HEK293 (cell line): ENCODE measurements around the gene SNRPD2.

Experiments
- GLI2 ChIP-seq: fragments of 450-650 bp; formaldehyde crosslinking; IDR thresholded peaks from 2 replicates; pipeline ENCODE4; 2017; ENCODE audit warnings: missing biosample characterization, missing genetic modification characterization, low read depth, borderline replicate concordance
- SCRT2 ChIP-seq: fragments of 450-650 bp; formaldehyde crosslinking; IDR thresholded peaks from 2 replicates; pipeline ENCODE4 v1.5.1; 2016; ENCODE audit warnings: missing biosample characterization, missing genetic modification characterization
- YY2 ChIP-seq: fragments of 450-650 bp; formaldehyde crosslinking; IDR thresholded peaks from 2 replicates; pipeline ENCODE4 v1.5.1; 2016; ENCODE audit warnings: missing biosample characterization, missing genetic modification characterization
- ZFP69B ChIP-seq: fragments of 450-650 bp; formaldehyde crosslinking; IDR thresholded peaks from 2 replicates; pipeline ENCODE4 v1.5.1; 2016; ENCODE audit warnings: missing biosample characterization, missing genetic modification characterization
- ZNF24 ChIP-seq: fragments of 450-650 bp; formaldehyde crosslinking; IDR thresholded peaks from 2 replicates; pipeline ENCODE4 v1.5.1; 2016; ENCODE audit warnings: missing biosample characterization, missing genetic modification characterization
- ZNF248 ChIP-seq: fragments of 450-650 bp; formaldehyde crosslinking; IDR thresholded peaks from 2 replicates; pipeline ENCODE4 v1.5.1; 2017; ENCODE audit warnings: missing biosample characterization, missing genetic modification characterization
- ZNF266 ChIP-seq: fragments of 450-650 bp; formaldehyde crosslinking; IDR thresholded peaks from 2 replicates; pipeline ENCODE4 v1.5.1; 2016; ENCODE audit warnings: missing biosample characterization, missing genetic modification characterization, low read depth
- ZNF416 ChIP-seq: fragments of 450-650 bp; formaldehyde crosslinking; IDR thresholded peaks from 2 replicates; pipeline ENCODE4 v1.5.1; 2016; ENCODE audit warnings: missing biosample characterization, missing genetic modification characterization
- ZNF561 ChIP-seq: fragments of 450-650 bp; IDR thresholded peaks from 2 replicates; pipeline ENCODE4 v1.5.1; 2018; ENCODE audit warnings: missing biosample characterization, missing genetic modification characterization, borderline replicate concordance
- ZNF677 ChIP-seq: fragments of 450-650 bp; IDR thresholded peaks from 2 replicates; pipeline ENCODE4 v1.5.0; 2018; ENCODE audit warnings: missing biosample characterization, mild to moderate bottlenecking, missing genetic modification characterization, moderate library complexity
- ZNF792 ChIP-seq: fragments of 450-650 bp; formaldehyde crosslinking; IDR thresholded peaks from 2 replicates; pipeline ENCODE4 v1.5.1; 2016; ENCODE audit warnings: missing biosample characterization, missing genetic modification characterization
- ZSCAN16 ChIP-seq: fragments of 450-650 bp; formaldehyde crosslinking; IDR thresholded peaks from 2 replicates; pipeline ENCODE4 v1.5.1; 2016; ENCODE audit warnings: missing biosample characterization, missing genetic modification characterization
- TF ChIP-seq, protein P1 (sequence below): fragments of 450-650 bp; formaldehyde crosslinking; IDR thresholded peaks from 2 replicates; pipeline ENCODE4 v1.5.1; 2017; ENCODE audit warnings: missing biosample characterization, mild to moderate bottlenecking, missing genetic modification characterization, moderate library complexity
- TF ChIP-seq, protein P2 (sequence below): fragments of 450-650 bp; formaldehyde crosslinking; IDR thresholded peaks from 2 replicates; pipeline ENCODE4 v1.5.1; 2016; ENCODE audit warnings: missing biosample characterization, missing genetic modification characterization, low read depth
- TF ChIP-seq, protein P3 (sequence below): sonication (generic); formaldehyde crosslinking; IDR thresholded peaks from 2 replicates; pipeline ENCODE4 v1.8.1; 2022; ENCODE audit warnings: mild to moderate bottlenecking, moderate library complexity, missing genetic modification reagents
- TF ChIP-seq, protein P4 (sequence below): fragments of 450-650 bp; formaldehyde crosslinking; IDR thresholded peaks from 2 replicates; pipeline ENCODE4 v1.5.1; 2016; ENCODE audit warnings: missing biosample characterization, missing genetic modification characterization
- TF ChIP-seq, protein P5 (sequence below): fragments of 450-650 bp; formaldehyde crosslinking; IDR thresholded peaks from 2 replicates; pipeline ENCODE4 v1.5.1; 2016; ENCODE audit warnings: missing biosample characterization, missing genetic modification characterization
- TF ChIP-seq, protein P6 (sequence below): fragments of 450-650 bp; formaldehyde crosslinking; IDR thresholded peaks from 2 replicates; pipeline ENCODE4 v1.5.1; 2016; ENCODE audit warnings: missing biosample characterization, missing genetic modification characterization
- TF ChIP-seq, protein P7 (sequence below): fragments of 450-650 bp; formaldehyde crosslinking; IDR thresholded peaks from 2 replicates; pipeline ENCODE4 v1.5.1; 2016; ENCODE audit warnings: missing biosample characterization, missing genetic modification characterization, borderline replicate concordance

Gene SNRPD2

DNA sequence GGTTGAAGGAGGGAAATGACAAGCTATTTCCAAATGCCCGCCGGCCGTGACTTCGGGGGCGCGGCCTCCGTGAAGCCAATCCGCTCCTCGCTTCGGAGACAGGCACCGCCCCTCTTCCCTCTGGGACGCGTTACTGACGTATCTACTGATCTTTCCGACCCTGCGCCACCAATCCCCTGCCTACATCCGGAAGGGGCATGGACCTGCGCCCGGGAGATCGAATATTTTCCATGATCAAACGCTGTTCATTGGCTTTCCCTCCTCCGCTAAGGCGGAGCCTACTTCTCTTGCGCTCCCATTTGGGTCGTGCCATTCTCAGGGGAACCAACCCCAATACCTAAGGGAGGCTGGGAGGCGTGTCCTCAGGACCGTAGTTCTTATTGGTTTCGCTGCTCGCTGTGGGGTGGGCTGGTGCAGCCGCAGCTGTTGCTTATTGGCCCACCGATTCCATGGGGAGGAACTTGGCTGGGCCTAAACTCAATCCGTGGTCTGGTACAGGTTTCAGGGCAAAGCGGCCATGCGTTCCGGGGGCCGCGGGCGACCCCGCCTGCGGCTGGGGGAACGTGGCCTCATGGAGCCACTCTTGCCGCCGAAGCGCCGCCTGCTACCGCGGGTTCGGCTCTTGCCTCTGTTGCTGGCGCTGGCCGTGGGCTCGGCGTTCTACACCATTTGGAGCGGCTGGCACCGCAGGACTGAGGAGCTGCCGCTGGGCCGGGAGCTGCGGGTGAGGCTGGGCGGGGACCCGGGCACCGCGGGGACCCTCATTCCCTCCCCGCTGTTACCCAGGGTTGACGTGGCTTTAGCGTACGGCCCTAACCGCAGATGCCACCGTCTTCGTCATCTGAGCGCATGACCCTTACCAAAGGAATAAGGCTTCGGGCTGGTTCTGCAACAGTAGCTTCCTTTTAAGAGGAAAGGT is 693 bp upstream of the SNRPD2 start, which contains the start of gene QPCTL (continued):
- TF ChIP-seq, protein P1, sequence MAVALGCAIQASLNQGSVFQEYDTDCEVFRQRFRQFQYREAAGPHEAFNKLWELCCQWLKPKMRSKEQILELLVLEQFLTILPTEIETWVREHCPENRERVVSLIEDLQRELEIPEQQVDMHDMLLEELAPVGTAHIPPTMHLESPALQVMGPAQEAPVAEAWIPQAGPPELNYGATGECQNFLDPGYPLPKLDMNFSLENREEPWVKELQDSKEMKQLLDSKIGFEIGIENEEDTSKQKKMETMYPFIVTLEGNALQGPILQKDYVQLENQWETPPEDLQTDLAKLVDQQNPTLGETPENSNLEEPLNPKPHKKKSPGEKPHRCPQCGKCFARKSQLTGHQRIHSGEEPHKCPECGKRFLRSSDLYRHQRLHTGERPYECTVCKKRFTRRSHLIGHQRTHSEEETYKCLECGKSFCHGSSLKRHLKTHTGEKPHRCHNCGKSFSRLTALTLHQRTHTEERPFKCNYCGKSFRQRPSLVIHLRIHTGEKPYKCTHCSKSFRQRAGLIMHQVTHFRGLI = peak; percentile 60; the same call in 1 of the 2 replicates
- TF ChIP-seq, protein P2, sequence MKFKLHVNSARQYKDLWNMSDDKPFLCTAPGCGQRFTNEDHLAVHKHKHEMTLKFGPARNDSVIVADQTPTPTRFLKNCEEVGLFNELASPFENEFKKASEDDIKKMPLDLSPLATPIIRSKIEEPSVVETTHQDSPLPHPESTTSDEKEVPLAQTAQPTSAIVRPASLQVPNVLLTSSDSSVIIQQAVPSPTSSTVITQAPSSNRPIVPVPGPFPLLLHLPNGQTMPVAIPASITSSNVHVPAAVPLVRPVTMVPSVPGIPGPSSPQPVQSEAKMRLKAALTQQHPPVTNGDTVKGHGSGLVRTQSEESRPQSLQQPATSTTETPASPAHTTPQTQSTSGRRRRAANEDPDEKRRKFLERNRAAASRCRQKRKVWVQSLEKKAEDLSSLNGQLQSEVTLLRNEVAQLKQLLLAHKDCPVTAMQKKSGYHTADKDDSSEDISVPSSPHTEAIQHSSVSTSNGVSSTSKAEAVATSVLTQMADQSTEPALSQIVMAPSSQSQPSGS = no peak
- TF ChIP-seq GLI2 (tag by site-specific recombination) (no peak), ZNF266 (tag by site-specific recombination) (no peak), YY2 (tag by site-specific recombination) (no peak), ZNF561 (tag by site-specific recombination) (peak; percentile 59; the same call in 1 of the 2 replicates), ZNF792 (no peak), ZFP69B (tag by site-specific recombination) (peak; percentile 74), ZNF416 (tag by site-specific recombination) (no peak), ZNF677 (tag by site-specific recombination) (peak; percentile 70), ZSCAN16 (tag by site-specific recombination) (no peak), ZNF24 (peak; percentile 56; the same call in 1 of the 2 replicates), SCRT2 (tag by site-specific recombination) (peak; percentile 48; the same call in 1 of the 2 replicates), ZNF248 (tag by site-specific recombination) (no peak)
- TF ChIP-seq, protein P3, sequence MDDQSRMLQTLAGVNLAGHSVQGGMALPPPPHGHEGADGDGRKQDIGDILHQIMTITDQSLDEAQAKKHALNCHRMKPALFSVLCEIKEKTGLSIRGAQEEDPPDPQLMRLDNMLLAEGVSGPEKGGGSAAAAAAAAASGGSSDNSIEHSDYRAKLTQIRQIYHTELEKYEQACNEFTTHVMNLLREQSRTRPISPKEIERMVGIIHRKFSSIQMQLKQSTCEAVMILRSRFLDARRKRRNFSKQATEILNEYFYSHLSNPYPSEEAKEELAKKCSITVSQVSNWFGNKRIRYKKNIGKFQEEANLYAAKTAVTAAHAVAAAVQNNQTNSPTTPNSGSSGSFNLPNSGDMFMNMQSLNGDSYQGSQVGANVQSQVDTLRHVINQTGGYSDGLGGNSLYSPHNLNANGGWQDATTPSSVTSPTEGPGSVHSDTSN (CRISPR knock-in tag) = peak; percentile 64; the same call in 1 of the 2 replicates
- TF ChIP-seq, protein P4, sequence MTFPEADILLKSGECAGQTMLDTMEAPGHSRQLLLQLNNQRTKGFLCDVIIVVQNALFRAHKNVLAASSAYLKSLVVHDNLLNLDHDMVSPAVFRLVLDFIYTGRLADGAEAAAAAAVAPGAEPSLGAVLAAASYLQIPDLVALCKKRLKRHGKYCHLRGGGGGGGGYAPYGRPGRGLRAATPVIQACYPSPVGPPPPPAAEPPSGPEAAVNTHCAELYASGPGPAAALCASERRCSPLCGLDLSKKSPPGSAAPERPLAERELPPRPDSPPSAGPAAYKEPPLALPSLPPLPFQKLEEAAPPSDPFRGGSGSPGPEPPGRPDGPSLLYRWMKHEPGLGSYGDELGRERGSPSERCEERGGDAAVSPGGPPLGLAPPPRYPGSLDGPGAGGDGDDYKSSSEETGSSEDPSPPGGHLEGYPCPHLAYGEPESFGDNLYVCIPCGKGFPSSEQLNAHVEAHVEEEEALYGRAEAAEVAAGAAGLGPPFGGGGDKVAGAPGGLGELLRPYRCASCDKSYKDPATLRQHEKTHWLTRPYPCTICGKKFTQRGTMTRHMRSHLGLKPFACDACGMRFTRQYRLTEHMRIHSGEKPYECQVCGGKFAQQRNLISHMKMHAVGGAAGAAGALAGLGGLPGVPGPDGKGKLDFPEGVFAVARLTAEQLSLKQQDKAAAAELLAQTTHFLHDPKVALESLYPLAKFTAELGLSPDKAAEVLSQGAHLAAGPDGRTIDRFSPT (tag by site-specific recombination) = peak; percentile 91
- TF ChIP-seq, protein P5, sequence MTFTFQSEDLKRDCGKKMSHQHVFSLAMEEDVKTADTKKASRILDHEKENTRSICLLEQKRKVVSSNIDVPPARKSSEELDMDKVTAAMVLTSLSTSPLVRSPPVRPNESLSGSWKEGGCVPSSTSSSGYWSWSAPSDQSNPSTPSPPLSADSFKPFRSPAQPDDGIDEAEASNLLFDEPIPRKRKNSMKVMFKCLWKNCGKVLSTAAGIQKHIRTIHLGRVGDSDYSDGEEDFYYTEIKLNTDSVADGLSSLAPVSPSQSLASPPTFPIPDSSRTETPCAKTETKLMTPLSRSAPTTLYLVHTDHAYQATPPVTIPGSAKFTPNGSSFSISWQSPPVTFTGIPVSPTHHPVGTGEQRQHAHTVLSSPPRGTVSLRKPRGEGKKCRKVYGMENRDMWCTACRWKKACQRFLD (tag by site-specific recombination) = no peak
- TF ChIP-seq, protein P6, sequence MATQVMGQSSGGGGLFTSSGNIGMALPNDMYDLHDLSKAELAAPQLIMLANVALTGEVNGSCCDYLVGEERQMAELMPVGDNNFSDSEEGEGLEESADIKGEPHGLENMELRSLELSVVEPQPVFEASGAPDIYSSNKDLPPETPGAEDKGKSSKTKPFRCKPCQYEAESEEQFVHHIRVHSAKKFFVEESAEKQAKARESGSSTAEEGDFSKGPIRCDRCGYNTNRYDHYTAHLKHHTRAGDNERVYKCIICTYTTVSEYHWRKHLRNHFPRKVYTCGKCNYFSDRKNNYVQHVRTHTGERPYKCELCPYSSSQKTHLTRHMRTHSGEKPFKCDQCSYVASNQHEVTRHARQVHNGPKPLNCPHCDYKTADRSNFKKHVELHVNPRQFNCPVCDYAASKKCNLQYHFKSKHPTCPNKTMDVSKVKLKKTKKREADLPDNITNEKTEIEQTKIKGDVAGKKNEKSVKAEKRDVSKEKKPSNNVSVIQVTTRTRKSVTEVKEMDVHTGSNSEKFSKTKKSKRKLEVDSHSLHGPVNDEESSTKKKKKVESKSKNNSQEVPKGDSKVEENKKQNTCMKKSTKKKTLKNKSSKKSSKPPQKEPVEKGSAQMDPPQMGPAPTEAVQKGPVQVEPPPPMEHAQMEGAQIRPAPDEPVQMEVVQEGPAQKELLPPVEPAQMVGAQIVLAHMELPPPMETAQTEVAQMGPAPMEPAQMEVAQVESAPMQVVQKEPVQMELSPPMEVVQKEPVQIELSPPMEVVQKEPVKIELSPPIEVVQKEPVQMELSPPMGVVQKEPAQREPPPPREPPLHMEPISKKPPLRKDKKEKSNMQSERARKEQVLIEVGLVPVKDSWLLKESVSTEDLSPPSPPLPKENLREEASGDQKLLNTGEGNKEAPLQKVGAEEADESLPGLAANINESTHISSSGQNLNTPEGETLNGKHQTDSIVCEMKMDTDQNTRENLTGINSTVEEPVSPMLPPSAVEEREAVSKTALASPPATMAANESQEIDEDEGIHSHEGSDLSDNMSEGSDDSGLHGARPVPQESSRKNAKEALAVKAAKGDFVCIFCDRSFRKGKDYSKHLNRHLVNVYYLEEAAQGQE = no peak
- TF ChIP-seq, protein P7, sequence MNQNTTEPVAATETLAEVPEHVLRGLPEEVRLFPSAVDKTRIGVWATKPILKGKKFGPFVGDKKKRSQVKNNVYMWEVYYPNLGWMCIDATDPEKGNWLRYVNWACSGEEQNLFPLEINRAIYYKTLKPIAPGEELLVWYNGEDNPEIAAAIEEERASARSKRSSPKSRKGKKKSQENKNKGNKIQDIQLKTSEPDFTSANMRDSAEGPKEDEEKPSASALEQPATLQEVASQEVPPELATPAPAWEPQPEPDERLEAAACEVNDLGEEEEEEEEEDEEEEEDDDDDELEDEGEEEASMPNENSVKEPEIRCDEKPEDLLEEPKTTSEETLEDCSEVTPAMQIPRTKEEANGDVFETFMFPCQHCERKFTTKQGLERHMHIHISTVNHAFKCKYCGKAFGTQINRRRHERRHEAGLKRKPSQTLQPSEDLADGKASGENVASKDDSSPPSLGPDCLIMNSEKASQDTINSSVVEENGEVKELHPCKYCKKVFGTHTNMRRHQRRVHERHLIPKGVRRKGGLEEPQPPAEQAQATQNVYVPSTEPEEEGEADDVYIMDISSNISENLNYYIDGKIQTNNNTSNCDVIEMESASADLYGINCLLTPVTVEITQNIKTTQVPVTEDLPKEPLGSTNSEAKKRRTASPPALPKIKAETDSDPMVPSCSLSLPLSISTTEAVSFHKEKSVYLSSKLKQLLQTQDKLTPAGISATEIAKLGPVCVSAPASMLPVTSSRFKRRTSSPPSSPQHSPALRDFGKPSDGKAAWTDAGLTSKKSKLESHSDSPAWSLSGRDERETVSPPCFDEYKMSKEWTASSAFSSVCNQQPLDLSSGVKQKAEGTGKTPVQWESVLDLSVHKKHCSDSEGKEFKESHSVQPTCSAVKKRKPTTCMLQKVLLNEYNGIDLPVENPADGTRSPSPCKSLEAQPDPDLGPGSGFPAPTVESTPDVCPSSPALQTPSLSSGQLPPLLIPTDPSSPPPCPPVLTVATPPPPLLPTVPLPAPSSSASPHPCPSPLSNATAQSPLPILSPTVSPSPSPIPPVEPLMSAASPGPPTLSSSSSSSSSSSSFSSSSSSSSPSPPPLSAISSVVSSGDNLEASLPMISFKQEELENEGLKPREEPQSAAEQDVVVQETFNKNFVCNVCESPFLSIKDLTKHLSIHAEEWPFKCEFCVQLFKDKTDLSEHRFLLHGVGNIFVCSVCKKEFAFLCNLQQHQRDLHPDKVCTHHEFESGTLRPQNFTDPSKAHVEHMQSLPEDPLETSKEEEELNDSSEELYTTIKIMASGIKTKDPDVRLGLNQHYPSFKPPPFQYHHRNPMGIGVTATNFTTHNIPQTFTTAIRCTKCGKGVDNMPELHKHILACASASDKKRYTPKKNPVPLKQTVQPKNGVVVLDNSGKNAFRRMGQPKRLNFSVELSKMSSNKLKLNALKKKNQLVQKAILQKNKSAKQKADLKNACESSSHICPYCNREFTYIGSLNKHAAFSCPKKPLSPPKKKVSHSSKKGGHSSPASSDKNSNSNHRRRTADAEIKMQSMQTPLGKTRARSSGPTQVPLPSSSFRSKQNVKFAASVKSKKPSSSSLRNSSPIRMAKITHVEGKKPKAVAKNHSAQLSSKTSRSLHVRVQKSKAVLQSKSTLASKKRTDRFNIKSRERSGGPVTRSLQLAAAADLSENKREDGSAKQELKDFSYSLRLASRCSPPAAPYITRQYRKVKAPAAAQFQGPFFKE (tag by site-specific recombination) = no peak
